ENCODE measurements around the gene SAP30.

SAP30 gene

DNA sequence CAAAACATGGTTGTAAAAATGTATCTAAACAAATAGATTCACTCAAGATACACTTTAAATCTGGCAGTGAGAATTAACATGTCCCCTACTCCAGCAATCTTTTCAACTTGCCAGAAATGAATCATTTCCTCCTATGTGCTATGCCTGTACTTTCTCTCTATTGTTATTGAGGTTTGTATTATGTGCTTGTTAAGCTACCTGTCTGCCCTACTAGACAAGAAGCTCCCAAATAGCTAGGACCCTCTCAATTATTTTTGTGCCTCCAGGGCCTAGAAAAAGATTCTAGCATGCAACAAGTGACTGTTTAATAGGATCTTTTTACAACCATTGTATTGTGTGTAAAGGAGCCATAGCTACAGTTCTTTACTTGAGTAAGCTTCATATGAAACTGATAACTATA, 3.5 kb upstream of the SAP30 start:
- ATAC-seq: no peak

GRCh38 chr4:173367946-173368345, 2.8 kb upstream of the SAP30 start:
- ATAC-seq (no peak), DNase-seq (no peak)

More for the DNA sequence above, 3.5 kb upstream of the SAP30 start:
- DNase-seq: no peak

- DNase-seq: peak; percentile 59
- peak; percentile 10 for ATAC-seq
Observed at GRCh38 chr4:173370130-173370476, 651 bp upstream of the SAP30 start.

GRCh38 chr4:173371292-173372192, 788 bp downstream of the SAP30 start:
- DNase-seq (peak; percentile 46), ATAC-seq (peak; percentile 1)

- DNase-seq (no peak), ATAC-seq (no peak)
Observed at GRCh38 chr4:173374588-173374987, 3.8 kb downstream of the SAP30 start.

DNA sequence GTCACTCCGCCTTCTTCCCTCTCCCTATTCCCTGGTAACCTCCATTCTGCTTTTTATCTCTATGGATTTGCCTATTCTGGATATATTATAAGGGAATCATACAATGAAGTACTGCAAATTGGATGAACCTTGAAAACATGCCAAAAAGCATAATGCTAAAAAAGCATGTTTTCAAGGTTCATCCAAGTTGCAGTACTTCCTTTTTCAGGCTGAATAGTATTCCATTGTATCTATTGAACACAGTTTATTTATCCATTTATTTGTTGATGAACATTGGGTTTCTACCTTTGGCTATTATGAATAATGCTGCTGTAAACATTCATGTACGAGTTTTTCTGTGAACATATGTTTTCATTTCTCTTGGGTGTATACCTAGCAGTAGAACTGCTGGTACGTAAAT, 9.2 kb downstream of the SAP30 start:
- DNase-seq: no peak
- no peak for ATAC-seq

GRCh38 chr4:173380987-173381386, 10.2 kb downstream of the SAP30 start:
- ATAC-seq: no peak
- DNase-seq: no peak

- no peak for DNase-seq
- ATAC-seq: no peak
Observed at GRCh38 chr4:173381610-173382009, 10.9 kb downstream of the SAP30 start.

DNA sequence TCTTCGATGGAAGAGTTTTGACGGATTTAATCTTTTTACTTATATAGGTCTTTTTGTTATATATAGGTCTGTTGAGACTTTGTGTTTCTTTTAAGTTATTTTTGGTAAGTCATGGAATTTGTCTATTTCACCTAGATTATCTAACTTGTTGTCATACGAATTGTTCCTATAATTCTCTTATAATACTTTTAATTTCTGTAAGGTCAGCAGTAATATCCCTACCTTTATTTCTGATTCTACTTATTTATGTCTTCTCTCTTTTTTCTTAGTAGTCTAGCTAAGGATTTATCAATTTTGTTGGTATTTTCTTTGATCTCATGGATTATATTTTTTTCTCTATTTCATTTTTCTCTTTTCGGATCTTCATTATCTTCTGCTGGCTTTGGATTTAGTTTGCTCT, 11.6 kb downstream of the SAP30 start:
- DNase-seq (no peak), ATAC-seq (no peak)

DNA sequence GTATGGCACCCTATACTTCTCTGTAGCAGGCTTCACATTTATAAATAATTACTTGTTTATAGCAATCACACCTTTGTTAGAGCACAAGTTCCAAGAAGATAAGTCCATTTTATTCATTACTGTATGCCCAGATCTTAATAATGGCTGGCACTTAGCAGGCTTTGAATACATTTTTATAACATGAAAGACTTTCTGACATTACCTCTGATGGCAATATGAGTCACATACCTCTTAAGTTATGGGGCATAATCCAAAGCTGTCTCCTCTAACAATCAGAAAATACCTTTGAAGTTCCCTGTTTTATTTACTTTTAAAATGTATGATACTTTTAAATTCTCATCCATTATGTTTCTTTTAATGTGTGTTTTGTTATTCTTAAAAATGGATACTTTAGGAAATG, 16.0 kb downstream of the SAP30 start:
- DNase-seq (no peak), ATAC-seq (no peak)

- no peak for ATAC-seq
- no peak for DNase-seq
Observed at GRCh38 chr4:173391701-173392100, 20.9 kb downstream of the SAP30 start.

DNA sequence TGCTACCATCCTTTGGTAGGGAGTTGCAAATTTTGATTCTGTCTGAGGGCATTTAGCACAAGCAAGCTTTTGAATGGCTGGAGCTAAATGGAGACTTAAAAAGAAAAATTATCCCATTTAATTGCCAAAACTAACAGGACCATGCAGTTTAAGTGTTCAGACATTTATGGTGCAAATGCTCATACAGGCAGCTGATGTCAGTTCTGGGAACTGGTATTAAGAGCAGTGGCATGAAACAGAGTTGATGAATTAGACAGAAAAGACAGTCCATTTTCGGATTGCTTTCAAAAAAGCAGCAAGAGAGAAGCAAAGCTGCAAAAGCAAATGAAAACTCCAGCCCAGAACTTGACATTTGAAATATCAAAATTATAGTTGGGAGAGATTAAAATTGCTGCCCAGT, 26.9 kb downstream of the SAP30 start:
- no peak for ATAC-seq
- no peak for DNase-seq

GRCh38 chr4:173398220-173398619, 27.5 kb downstream of the SAP30 start:
- no peak for ATAC-seq
- DNase-seq: no peak

GRCh38 chr4:173398779-173399415, 28.1 kb downstream of the SAP30 start, which contains the start of gene SCRG1:
Gene SCRG1 (minus strand): TSS chr4:173399116. CDS start chr4:173391414, 7,702 bp downstream.
- ATAC-seq (no peak), DNase-seq (no peak)

GRCh38 chr4:173401063-173401462, 30.3 kb downstream of the SAP30 start:
- ATAC-seq (no peak), DNase-seq (no peak)

GRCh38 chr4:173403051-173403450, 32.3 kb downstream of the SAP30 start:
- DNase-seq (no peak), ATAC-seq (no peak)

GRCh38 chr4:173404296-173404865, 33.6 kb downstream of the SAP30 start:
- DNase-seq (no peak), ATAC-seq (no peak)

GRCh38 chr4:173405840-173406606, 35.3 kb downstream of the SAP30 start:
- DNase-seq: no peak

DNA sequence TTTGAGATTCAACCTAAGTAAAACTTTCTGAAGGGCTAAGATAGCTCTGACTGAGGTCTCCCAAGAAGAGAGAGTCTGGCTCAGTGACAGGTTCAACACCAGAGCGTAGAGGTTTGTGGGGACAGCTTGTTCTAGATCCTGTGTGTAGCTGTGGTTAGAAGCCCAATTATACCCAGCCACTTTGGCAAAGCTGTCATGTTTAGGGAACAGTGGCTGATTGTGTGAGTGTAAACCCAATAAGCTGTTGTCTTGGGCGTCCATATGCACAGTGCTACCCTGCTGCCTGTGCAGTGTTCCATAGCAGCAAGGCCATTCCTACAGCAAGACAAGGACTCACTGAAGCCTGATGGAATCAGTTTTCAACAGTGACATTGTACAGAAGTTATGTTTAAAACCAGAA, 39.3 kb downstream of the SAP30 start:
- DNase-seq: no peak
- ATAC-seq: no peak

More at GRCh38 chr4:173405840-173406606, 35.3 kb downstream of the SAP30 start:
- no peak for ATAC-seq

DNA sequence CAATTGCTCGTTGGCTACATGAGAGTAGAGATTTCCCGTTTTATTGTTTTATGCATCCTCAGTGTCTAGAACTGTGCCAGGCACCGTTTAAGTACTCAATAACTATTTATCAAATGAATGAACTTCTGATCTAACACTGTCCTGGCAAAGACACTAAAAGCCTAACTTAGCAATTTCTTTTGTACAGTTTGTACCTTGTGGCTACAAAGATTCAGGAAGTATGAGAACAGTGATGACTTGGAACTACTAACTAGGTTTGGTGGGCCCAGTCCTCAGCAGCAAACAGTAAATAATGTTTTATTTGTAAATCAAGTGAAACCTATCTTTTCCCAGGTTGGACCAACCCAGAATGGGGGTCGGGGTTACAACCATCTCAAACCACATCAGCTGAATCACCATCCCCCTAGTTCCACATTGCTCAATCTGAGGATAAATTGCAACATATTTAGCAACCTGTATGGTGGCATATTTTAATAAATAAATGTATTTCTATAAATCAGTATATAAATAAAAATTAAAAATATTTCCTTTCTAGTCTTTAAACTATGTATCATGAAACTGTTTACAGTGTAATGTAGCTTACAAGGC, 40.4 kb downstream of the SAP30 start:
- no peak for ATAC-seq
- DNase-seq: no peak

GRCh38 chr4:173413036-173413435, 42.3 kb downstream of the SAP30 start:
- no peak for DNase-seq
- no peak for ATAC-seq

- DNase-seq: no peak
- no peak for ATAC-seq
Observed at GRCh38 chr4:173414456-173414855, 43.7 kb downstream of the SAP30 start.

Data from stimulated activated naive CD8-positive, alpha-beta T cell treated with anti-CD3 and anti-CD28 coated beads, Interleukin-15, Interleukin-2, amounts not matched to agents 100 U/mL and 50 U/mL, for 24 hours (primary cell).